Heart right ventricle (tissue), 16 donors: ENCODE data around the gene C8G. TPM values are rescaled to one million over a fixed set of nuclear protein-coding genes. Genes with fewer than 3 reads are reported as not detected.

Experiments
- ATAC-seq, 8 donors: fragments of 200-7000 bp; cut with Tn5 transposase; one replicate each; pipeline ENCODE4 v1.9.1; 2020; ENCODE audit warnings: mild to moderate bottlenecking in 8 of 8, moderate library complexity in 8 of 8, moderate number of reproducible peaks in 1 of 8
- DNase-seq, 2 donors: peaks; one replicate each; pipeline ENCODE4 v3.0.0-alpha.2; 2020
- H3K27ac ChIP-seq, 10 donors: fragments of 200-600 bp; sonication (generic) in 2 of 10; one replicate each; pipeline versions ENCODE4 v1.5.0 to v1.8.0; 2020 to 2022; ENCODE audit warnings: mild to moderate bottlenecking in 3 of 10
- H3K27me3 ChIP-seq, 7 donors: fragments of 200-600 bp; one replicate each; pipeline ENCODE4 v1.8.0; 2021 to 2022; ENCODE audit warnings: mild to moderate bottlenecking in 2 of 7
- H3K36me3 ChIP-seq, 9 donors: fragments of 200-600 bp; sonication (generic) in 1 of 9; one replicate each; pipeline versions ENCODE4 v1.5.0 to v1.8.0; 2020 to 2022; ENCODE audit warnings: mild to moderate bottlenecking in 2 of 9
- H3K4me1 ChIP-seq, 9 donors: fragments of 200-600 bp; sonication (generic) in 1 of 9; one replicate each; pipeline versions ENCODE4 v1.5.0 to v1.8.0; 2020 to 2022; ENCODE audit warnings: mild to moderate bottlenecking in 4 of 9
- H3K4me3 ChIP-seq, 10 donors: fragments of 200-600 bp; sonication (generic) in 2 of 10; one replicate each; pipeline versions ENCODE4 v1.5.0 to v1.8.0; 2020 to 2022; ENCODE audit warnings: mild to moderate bottlenecking in 7 of 10, moderate library complexity in 2 of 10
- H3K9me3 ChIP-seq, 11 donors: fragments of 200-600 bp in 10 of 11; sonication (generic) in 2 of 11; one replicate each; pipeline versions ENCODE4 v1.5.0 to v1.8.0; 2013 to 2022; ENCODE audit warnings: mild to moderate bottlenecking in 2 of 11, control low read depth in 1 of 11, moderate library complexity in 1 of 11
- CTCF ChIP-seq, 9 donors: fragments of 200-600 bp; sonication (generic) in 2 of 9; IDR thresholded peaks; one replicate each; pipeline versions ENCODE4 v1.5.0 to v1.8.0; 2021 to 2022; ENCODE audit warnings: antibody characterized with exemption in 9 of 9, mild to moderate bottlenecking in 5 of 9, moderate library complexity in 1 of 9
- WGBS, 2 donors: extraction: QIAGEN DNeasy Blood & Tissue Kit; methylation state at CpG; one replicate each; pipeline ENCODE4 v1.1.7; 2013; ENCODE audit warnings: inconsistent platforms in 1 of 2; 5-methylcytosine and 5-hydroxymethylcytosine counted together
- intact Hi-C, 10 donors: fragments of 100-400 bp; cut with DNase I; formaldehyde crosslinking; loops; one replicate each; pipeline versions ENCODE4 v1.11.1 to v1.14.2; 2022
- polyA plus RNA-seq, 2 donors: library from polyadenylated mRNA; stranded (reverse); fragments of 200-250 nt; gene quantifications; one replicate each; pipeline ENCODE4 v1.2.3, GENCODE V29; 2013
- total RNA-seq, 10 donors: library from RNA; stranded (reverse); fragmentation: NEBNext Ultra II Directional in 3 of 10; extraction: Animal tissue kit (Norgen Biotek cat#: 25700) in 3 of 10; gene quantifications; one replicate each; pipeline versions ENCODE4 v1.2.1 to v1.2.4, GENCODE V29; 2021 to 2023
- donor health status: Arrhythmogenic right ventricular cardiomyopathy.
- donor health status: ischemic (EF 13 %, LVEDD 7.1; RV severe dilation, severe dysfunction).
- donor health status: healthy with polysubstance abuse.
- donor health status: DM: no; HTN: yes; CAD: no.
- donor health status: DM: no; HTN: no; CAD: no.
- donor health status: ischemic (EF 25% LVEDD 6.9; RV normal size, moderate dysfunction).
- donor health status: ischemic (EF 25% LVEDD 5.7; RV mildly dilated, moderate dysfunction).
- donor health status: healthy.
- donor health status: DM: yes; HTN: yes; CAD: no.
- donor health status: Ischemic cardiomyopathy.
- donor health status: ischemic (EF 35%, LVEDD 5.7; RV mildly dilated, moderate dysfunction).
- donor health status: nonischemic (EF 11% LVEDD 7.7; RV severe dilation, severe dysfunction).
- donor health status: DM: yes; HTN: yes; CAD: no.
- donor health status: PGD.
- donor health status: ischemic (EF 29% LVEDD 5.4; RV normal size, mild dysfunction).
- donor health status: nonischemic (EF 23%, LVEDD 6.1; RV moderate dilation, normal function).

Gene C8G
- total and polyA plus RNA-seq, 12 donors: 1.2 to 10.0 (median 2.2) TPM

DNA sequence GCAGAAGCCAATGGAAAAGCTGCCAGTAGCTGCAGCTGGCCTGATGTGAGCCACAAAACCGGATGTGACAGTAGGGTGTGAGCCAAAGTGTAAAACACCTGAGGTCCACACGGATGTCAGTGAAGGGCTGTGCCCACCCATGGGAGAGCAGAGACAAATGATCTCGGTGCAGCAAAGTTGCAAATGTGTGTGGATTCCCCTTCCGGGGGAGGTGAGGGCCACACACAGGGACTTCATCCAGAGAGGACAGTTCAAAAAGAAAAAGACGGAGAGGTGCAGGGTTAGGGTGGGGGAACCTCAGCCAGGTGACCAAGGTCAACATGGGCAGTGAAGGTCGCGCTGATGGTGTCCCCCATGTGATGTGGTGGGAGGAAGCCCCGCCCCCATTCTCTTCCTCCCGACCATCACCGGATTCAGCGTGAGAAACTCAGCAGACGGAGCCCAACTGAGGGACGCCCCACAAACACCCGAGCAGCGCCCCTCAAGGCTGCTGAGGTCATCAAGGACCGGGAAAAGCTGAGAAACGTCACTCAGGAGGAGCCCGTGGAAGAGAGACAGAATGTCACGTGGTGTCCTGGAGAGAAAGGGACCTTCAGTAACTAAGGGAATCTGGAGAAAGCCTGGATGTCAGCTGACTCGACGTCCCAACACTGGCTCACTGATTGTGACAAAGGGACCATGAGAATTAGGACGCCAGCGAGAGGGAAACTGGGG lies 20.9 kb downstream of the C8G start:
- intact Hi-C loops: no loop called here
- Histone ChIP-seq H3K4me3 (peak overlapping the region in 3 of 10 donors; percentile 8 to 28 (median 9)), H3K4me1 (peaks cover under 1 to 45% (median 20%) of the 10 kb centered on the region in 9 donors), H3K27ac (no peak overlapping the region), H3K27me3 (no peaks in the 10 kb centered on the region), H3K9me3 (no peaks in the 10 kb centered on the region), H3K36me3 (no peaks in the 10 kb centered on the region)
- ATAC-seq (peak in 3 of 8 donors; percentile 5 to 20 (median 16)), DNase-seq (peak; percentile 15 to 43)
- TF ChIP-seq CTCF (IDR thresholded peaks at IDR 0.05): no peak
- 28% methylated on average over 23 of the region's 23 CpGs for WGBS, 2 donors

- peak in 1 of 2 donors; percentile 20 for DNase-seq
- H3K9me3 ChIP-seq: no peaks in the 10 kb centered on the region
These were observed 23.5 kb downstream of the C8G start for GRCh38 chr9:136968333-136969127.

DNA sequence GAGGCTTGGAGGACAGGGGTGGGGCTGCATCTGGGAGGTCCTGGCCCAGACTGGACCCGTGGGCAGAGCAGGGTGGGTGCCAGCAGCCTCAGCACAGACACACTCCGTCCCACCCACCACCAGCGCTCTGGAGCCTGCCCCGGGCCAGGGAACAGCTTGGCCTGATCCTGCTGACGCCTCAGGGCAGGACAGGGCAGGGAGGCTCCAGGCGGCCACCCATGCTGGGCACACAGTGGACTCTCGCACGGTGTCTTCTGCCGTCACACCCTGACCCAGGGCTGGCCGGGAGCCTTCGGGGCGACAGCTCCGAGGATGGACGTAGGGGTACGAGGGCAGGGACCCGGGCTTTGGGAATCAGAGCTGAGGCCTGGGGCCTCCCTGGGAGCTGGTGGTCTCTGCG lies 24.1 kb downstream of the C8G start:
- ATAC-seq: peak in 1 of 8 donors; percentile 14
- DNase-seq: no peak
- Histone ChIP-seq H3K27me3 (no peaks in the 10 kb centered on the region), H3K4me1 (peaks cover 0 to 32% (median 13%) of the 10 kb centered on the region in 9 donors), H3K27ac (no peak overlapping the region), H3K9me3 (no peaks in the 10 kb centered on the region), H3K36me3 (no peaks in the 10 kb centered on the region), H3K4me3 (no peak overlapping the region)
- no peak for TF ChIP-seq CTCF (IDR thresholded peaks at IDR 0.05)
- 82 to 86% methylated on average over 17 of the region's 17 CpGs for WGBS, 2 donors
- intact Hi-C loops: no loop called here

More at GRCh38 chr9:136968333-136969127, 23.5 kb downstream of the C8G start:
- Histone ChIP-seq H3K36me3 (no peaks in the 10 kb centered on the region), H3K4me3 (no peak overlapping the region), H3K4me1 (peaks cover 0 to 34% (median 13%) of the 10 kb centered on the region in 9 donors), H3K27ac (no peak overlapping the region), H3K27me3 (no peaks in the 10 kb centered on the region)
- WGBS, 2 donors: 69 to 77% methylated on average over 17 of the region's 17 CpGs
- no peak for TF ChIP-seq CTCF (IDR thresholded peaks at IDR 0.05)
- intact Hi-C loops: no loop called here
- peak in 1 of 8 donors; percentile 48 for ATAC-seq

GRCh38 chr9:136969774-136970173 lies 24.7 kb downstream of the C8G start:
- DNase-seq: no peak
- H3K9me3 ChIP-seq: no peaks in the 10 kb centered on the region
- H3K36me3 ChIP-seq: no peaks in the 10 kb centered on the region
- peaks cover 0 to 32% (median 15%) of the 10 kb centered on the region in 9 donors for H3K4me1 ChIP-seq
- ATAC-seq: no peak
- no peak overlapping the region for H3K4me3 ChIP-seq
- TF ChIP-seq CTCF (IDR thresholded peaks at IDR 0.05): no peak
- no peak overlapping the region for H3K27ac ChIP-seq
- 79 to 87% methylated on average over 5 of the region's 5 CpGs for WGBS, 2 donors
- H3K27me3 ChIP-seq: no peaks in the 10 kb centered on the region
- intact Hi-C loops: no loop called here
